Lower leg skin (tissue), 4 donors: Measurements from ENCODE around the gene SMARCE1. TPM values are rescaled to one million over a fixed set of nuclear protein-coding genes. Genes with fewer than 3 reads are reported as not detected.

Experiments used
- DNase-seq, 2 donors: peaks; one replicate each; pipeline ENCODE4 v3.0.0-alpha.2; 2019; ENCODE audit warnings: low spot score in 2 of 2
- H3K4me3 ChIP-seq: fragments of 200-600 bp; sonication (generic); 2 replicates; pipeline ENCODE4 v1.5.1; 2017; ENCODE audit warnings: mild to moderate bottlenecking, low read depth; ENCODE audit not compliant: poor library complexity, severe bottlenecking
- POLR2A ChIP-seq, 2 donors: fragments of 450-650 bp; IDR thresholded peaks; one replicate each; pipeline ENCODE4 v1.6.1; 2016 to 2017; ENCODE audit warnings: antibody characterized with exemption in 2 of 2, mild to moderate bottlenecking in 1 of 2, moderate library complexity in 1 of 2
- WGBS, 2 donors: methylation state at CpG; one replicate each; pipeline ENCODE4 v1.1.5; 2018; 5-methylcytosine and 5-hydroxymethylcytosine counted together
- intact Hi-C: fragments of 100-400 bp; cut with DNase I; formaldehyde crosslinking; loops from one replicate; pipeline ENCODE4 v1.15.0; 2023; ENCODE audit warnings: low total_unique reads
- total RNA-seq, 4 donors: library from RNA; depleted of rRNA; stranded (reverse); fragments of >200 nt; gene quantifications; one replicate each; pipeline ENCODE4 v1.1.0, GENCODE V29; 2016
- TF ChIP-seq, protein P1 (sequence below), 3 donors: fragments of 450-650 bp; IDR thresholded peaks; one replicate each; pipeline ENCODE4 v1.5.1; 2016; ENCODE audit warnings: antibody characterized with exemption in 3 of 3, mild to moderate bottlenecking in 3 of 3, moderate library complexity in 2 of 3

Gene SMARCE1
- total RNA-seq, 4 donors from 2014 or later = 63.2 to 77.2 (median 67.6) TPM

DNA sequence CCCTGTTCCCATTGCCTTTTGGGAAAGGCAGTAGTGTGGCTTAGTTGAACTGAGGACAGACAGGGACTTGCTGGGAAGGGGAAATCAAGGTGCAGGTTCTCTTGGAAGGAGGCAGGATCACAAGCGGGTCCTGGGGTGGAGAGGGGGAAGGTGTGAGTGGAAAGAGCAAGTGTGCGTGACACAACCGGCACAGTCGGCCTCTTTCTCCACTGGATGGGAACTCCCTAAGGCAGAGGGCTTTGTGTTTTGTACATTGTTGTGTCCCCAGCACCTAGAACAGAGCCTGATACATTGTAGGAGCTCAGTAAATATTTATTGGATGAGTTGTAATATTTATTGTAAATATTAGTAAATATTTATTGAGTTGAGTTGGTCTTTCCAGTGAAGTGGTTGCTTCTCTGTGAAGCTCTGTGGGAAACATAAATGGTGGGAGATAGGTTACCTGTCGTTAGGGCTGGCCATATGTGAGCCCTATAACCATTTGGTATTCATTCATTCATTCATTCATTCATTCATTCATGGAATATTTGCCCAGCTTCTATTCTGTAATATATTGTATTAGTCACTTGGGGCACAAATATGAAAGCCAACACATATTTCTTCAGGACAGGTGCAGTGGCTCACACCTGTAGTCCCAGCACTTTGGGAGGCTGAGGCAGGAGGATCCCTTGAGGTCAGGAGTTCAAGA, 34.0 kb downstream of the SMARCE1 start:
- H3K4me3 ChIP-seq = no peak overlapping the region
- intact Hi-C loops = loop anchor here (10.0 kb wide), 1 partner anchor 171 kb away; the partner anchor contains the start of gene KRT27
- WGBS, 2 donors = 88 to 91% methylated on average over 5 of the region's 5 CpGs
- no peak for DNase-seq
- TF ChIP-seq, protein P1, sequence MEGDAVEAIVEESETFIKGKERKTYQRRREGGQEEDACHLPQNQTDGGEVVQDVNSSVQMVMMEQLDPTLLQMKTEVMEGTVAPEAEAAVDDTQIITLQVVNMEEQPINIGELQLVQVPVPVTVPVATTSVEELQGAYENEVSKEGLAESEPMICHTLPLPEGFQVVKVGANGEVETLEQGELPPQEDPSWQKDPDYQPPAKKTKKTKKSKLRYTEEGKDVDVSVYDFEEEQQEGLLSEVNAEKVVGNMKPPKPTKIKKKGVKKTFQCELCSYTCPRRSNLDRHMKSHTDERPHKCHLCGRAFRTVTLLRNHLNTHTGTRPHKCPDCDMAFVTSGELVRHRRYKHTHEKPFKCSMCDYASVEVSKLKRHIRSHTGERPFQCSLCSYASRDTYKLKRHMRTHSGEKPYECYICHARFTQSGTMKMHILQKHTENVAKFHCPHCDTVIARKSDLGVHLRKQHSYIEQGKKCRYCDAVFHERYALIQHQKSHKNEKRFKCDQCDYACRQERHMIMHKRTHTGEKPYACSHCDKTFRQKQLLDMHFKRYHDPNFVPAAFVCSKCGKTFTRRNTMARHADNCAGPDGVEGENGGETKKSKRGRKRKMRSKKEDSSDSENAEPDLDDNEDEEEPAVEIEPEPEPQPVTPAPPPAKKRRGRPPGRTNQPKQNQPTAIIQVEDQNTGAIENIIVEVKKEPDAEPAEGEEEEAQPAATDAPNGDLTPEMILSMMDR (IDR thresholded peaks at IDR 0.05) = no peak
- no peak for TF ChIP-seq POLR2A (IDR thresholded peaks at IDR 0.05)

DNA sequence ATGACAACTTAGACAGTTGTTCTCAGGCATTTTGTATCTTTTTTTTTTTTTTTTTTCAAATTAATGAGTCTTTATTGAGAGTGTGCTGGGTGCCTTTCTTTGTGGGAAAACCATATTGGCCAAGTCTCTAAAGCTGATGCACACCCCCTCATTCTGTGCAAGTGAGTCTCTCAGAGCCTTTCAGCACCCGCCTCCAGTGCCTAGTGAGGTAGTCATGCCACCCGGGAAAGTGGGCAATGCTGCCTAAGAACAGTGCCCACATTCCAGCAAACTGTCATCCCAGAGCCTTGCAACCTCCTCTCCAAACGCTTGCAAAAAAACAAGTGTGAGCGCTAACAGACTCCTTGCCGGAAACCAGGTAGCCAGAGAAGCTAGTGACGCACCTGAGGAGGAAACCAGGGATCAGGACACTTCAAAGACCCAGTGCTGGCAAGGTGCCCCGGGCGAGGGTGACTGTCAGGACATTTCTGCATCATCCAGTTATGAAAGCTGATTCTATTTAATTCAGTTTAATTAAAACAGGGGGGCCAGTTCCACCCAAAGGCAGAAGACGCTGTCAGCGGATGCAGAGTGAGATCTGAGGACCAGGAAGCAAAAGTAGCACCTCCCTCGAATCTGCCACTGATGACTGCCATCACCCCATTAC, 34.9 kb downstream of the SMARCE1 start:
- H3K4me3 ChIP-seq = no peak overlapping the region
- DNase-seq = no peak
- intact Hi-C loops = loop anchor here (10.0 kb wide), 1 partner anchor 172 kb away; the partner anchor contains the start of gene KRT27
- TF ChIP-seq, protein P1 (IDR thresholded peaks at IDR 0.05) = no peak
- no peak for TF ChIP-seq POLR2A (IDR thresholded peaks at IDR 0.05)
- WGBS, 2 donors = 65% methylated on average over 11 of the region's 11 CpGs

DNA sequence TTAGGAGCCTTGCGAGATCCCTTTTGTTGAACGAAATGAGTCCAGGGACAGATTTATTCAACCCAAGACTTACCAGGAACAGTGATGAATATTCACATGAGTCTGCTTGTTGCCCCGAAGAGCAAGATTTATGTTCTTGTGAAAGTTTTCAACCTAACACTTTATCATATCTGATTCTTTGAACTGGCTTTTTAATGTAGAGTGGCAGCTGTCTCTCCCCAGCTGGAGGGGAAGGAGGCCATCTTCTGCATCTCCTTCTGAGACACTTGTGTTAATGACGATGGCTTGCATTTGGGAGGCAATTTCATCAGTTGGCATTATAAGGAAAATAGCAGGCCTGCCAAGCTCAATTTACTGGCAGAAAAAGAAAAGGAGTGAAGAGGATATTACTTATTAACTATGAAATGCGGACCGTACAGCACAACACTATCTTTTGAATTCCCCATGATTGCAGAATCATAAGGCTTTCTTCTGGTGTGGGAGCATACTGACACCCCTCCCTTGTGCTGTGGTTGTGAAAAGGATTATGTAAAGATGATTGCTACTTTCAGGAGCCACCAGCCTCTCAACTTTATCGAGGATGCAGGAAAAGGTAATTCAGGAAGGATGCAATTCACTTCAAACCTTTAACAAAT, 35.7 kb downstream of the SMARCE1 start:
- TF ChIP-seq, protein P1 (IDR thresholded peaks at IDR 0.05) = no peak
- DNase-seq = no peak
- WGBS, 2 donors = 61 to 66% methylated on average over 7 of the region's 7 CpGs
- intact Hi-C loops = loop anchor here (10.0 kb wide), 1 partner anchor 173 kb away; the partner anchor contains the start of gene KRT27
- no peak overlapping the region for H3K4me3 ChIP-seq

DNA sequence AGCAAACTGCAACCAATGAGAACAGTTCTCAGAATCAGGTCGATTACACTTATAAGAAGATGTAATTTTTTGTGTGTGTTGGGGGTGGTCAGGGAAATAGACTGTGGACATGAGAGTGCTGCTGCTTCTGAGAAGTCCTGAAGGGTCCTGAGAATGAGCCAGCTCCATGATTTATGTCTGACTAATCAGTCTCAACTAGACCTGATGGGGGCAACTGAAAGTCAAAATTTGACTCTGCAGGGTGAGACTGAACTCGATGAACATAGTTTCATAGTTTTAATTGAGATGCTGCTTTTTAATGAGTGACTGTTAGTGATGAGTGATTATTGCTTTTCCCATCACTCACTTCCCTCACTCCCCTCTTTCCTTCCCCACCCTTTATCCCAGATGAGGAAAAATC, 37.3 kb downstream of the SMARCE1 start:
- 64 to 73% methylated on average over 2 of the region's 2 CpGs for WGBS, 2 donors
- intact Hi-C loops = loop anchor here (10.0 kb wide), 1 partner anchor 174 kb away; the partner anchor contains the start of gene KRT27
- no peak overlapping the region for H3K4me3 ChIP-seq
- no peak for TF ChIP-seq POLR2A (IDR thresholded peaks at IDR 0.05)
- TF ChIP-seq, protein P1 (IDR thresholded peaks at IDR 0.05) = no peak
- DNase-seq = no peak

DNA sequence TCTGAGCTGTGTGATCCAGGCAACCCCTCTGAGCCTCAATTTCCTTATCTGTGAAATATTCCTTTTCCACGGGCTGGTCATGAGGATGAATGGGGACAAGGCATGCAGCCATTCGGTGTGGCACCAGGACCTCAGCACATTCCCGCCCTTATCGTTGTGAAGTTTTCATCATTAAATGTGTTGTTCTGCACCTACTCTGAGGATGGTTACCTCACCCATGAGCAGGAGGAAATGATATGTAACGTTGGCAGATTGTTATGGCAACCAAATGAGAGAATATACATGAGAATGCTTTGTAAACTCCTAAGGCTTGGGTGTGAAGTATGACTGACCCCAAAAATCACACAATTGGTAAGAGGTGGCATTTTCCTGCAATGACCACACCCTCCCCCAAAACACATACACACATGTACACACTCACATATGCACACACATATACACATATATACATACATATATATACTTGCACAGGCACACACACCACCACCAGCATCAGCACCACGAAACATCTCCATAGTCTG, 39.5 kb downstream of the SMARCE1 start:
- TF ChIP-seq POLR2A (IDR thresholded peaks at IDR 0.05) = no peak
- TF ChIP-seq, protein P1 (IDR thresholded peaks at IDR 0.05) = no peak
- DNase-seq = no peak
- intact Hi-C loops = no loop called here
- no peak overlapping the region for H3K4me3 ChIP-seq
- 80 to 81% methylated on average over 6 of the region's 6 CpGs for WGBS, 2 donors
